GM12878 (cell line): ENCODE data around the gene DMKN.

Experiments
- CHD2 ChIP-seq: IDR thresholded peaks from 2 replicates; pipeline ENCODE4 v1.6.1; 2011; ENCODE audit warnings: low read depth, low read length, improper control_type of control experiment, borderline replicate concordance
- EGR1 ChIP-seq, 2 experiments: IDR thresholded peaks; 1 replicate in 1 of 2; 2 replicates in 1 of 2; pipeline ENCODE4 v1.6.1; 2011 to 2012; ENCODE audit warnings: low read depth in 2 of 2, low read length in 2 of 2, borderline replicate concordance in 1 of 2, mild to moderate bottlenecking in 1 of 2, moderate library complexity in 1 of 2
- EP300 ChIP-seq, 2 experiments: fragments of 150-350 bp in 1 of 2; IDR thresholded peaks; 2 replicates each; pipeline ENCODE4 v1.6.1; 2011 to 2012; ENCODE audit warnings: low read depth in 2 of 2, low read length in 2 of 2, borderline replicate concordance in 1 of 2, improper control_type of control experiment in 1 of 2, inconsistent platforms in 1 of 2; ENCODE audit not compliant: control insufficient read depth in 1 of 2
- GABPA ChIP-seq: IDR thresholded peaks from 2 replicates; pipeline ENCODE4 v1.6.1; 2014; ENCODE audit warnings: antibody characterized with exemption, low read depth, mild to moderate bottlenecking, inconsistent platforms
- MEF2B ChIP-seq: fragments of 450-650 bp; IDR thresholded peaks from 2 replicates; pipeline ENCODE4 v1.6.1; 2018; ENCODE audit warnings: mild to moderate bottlenecking, moderate library complexity; ENCODE audit not compliant: partially characterized antibody, poor library complexity, severe bottlenecking
- POLR2A ChIP-seq: IDR thresholded peaks from 2 replicates; pipeline ENCODE4 v1.6.1; 2011; ENCODE audit warnings: low read depth, mild to moderate bottlenecking, low read length
- TCF7 ChIP-seq: IDR thresholded peaks from 2 replicates; pipeline ENCODE4 v1.6.1; 2014; ENCODE audit warnings: antibody characterized with exemption, borderline replicate concordance
- YY1 ChIP-seq: IDR thresholded peaks from 2 replicates; pipeline ENCODE4 v1.6.1; 2011; ENCODE audit warnings: low read depth, mild to moderate bottlenecking, low read length
- ZNF384 ChIP-seq: IDR thresholded peaks from 2 replicates; pipeline ENCODE4 v1.6.1; 2012; ENCODE audit warnings: low read depth, mild to moderate bottlenecking, low read length, improper control_type of control experiment, borderline replicate concordance
- TF ChIP-seq, protein P1 (sequence below), 3 experiments: IDR thresholded peaks in 2 of 3; conservative IDR thresholded peaks in 1 of 3; 2 replicates each; pipeline ENCODE4 v1.5.1; 2011; ENCODE audit warnings: low read depth in 3 of 3, low read length in 3 of 3, mild to moderate bottlenecking in 3 of 3, control low read depth in 2 of 3, moderate library complexity in 2 of 3, inconsistent platforms in 1 of 3, mixed read lengths in 1 of 3; ENCODE audit not compliant: control insufficient read depth in 2 of 3, insufficient read depth in 1 of 3; ENCODE audit errors: extremely low read depth in 1 of 3
- TF ChIP-seq, protein P2 (sequence below): IDR thresholded peaks from 2 replicates; pipeline ENCODE4 v1.6.1; 2011; ENCODE audit warnings: mild to moderate bottlenecking, low read depth, low read length, moderate library complexity; ENCODE audit not compliant: insufficient replicate concordance

DNA sequence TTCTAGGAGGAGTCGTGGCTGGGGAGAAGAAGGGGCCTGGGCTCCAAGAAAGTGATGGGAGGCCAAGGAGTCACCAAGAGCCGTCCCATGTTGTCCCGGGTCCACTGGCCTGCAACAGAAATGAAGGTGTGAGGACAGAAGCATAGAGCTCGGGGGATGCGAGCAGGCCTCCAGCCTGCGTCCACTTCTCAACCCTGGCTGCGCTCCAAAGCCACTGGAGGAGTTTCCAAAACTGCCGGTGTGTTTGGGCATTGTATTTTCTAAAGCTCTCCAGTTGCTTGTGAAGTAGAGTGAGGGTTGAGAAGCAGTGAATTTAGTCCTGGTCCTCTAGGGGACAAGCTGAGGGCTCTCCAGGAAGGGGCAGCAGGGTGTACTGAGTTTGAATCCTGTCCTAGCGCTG, 52.4 kb downstream of the DMKN start:
- TF ChIP-seq TCF7 = no peak
- no peak for TF ChIP-seq YY1
- TF ChIP-seq, protein P1, sequence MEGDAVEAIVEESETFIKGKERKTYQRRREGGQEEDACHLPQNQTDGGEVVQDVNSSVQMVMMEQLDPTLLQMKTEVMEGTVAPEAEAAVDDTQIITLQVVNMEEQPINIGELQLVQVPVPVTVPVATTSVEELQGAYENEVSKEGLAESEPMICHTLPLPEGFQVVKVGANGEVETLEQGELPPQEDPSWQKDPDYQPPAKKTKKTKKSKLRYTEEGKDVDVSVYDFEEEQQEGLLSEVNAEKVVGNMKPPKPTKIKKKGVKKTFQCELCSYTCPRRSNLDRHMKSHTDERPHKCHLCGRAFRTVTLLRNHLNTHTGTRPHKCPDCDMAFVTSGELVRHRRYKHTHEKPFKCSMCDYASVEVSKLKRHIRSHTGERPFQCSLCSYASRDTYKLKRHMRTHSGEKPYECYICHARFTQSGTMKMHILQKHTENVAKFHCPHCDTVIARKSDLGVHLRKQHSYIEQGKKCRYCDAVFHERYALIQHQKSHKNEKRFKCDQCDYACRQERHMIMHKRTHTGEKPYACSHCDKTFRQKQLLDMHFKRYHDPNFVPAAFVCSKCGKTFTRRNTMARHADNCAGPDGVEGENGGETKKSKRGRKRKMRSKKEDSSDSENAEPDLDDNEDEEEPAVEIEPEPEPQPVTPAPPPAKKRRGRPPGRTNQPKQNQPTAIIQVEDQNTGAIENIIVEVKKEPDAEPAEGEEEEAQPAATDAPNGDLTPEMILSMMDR (IDR thresholded peaks at IDR 0.05 in 2 of 3, conservative IDR thresholded peaks at IDR 0.05 in 1 of 3; ENCODE audit: control insufficient read depth in 2 of 3, extremely low read depth in 1 of 3, insufficient read depth in 1 of 3, low read depth in 3 of 3, low read length in 3 of 3) = no peak
- TF ChIP-seq GABPA = no peak
- no peak for TF ChIP-seq MEF2B
- TF ChIP-seq ZNF384 = no peak
- no peak for TF ChIP-seq EGR1 (IDR thresholded peaks at IDR 0.05; ENCODE audit: borderline replicate concordance in 1 of 2, low read depth in 2 of 2, low read length in 2 of 2)
- TF ChIP-seq EP300 (IDR thresholded peaks at IDR 0.05; ENCODE audit: borderline replicate concordance in 1 of 2, control insufficient read depth in 1 of 2, low read depth in 2 of 2, low read length in 2 of 2) = no peak
- TF ChIP-seq POLR2A = no peak
- TF ChIP-seq, protein P2, sequence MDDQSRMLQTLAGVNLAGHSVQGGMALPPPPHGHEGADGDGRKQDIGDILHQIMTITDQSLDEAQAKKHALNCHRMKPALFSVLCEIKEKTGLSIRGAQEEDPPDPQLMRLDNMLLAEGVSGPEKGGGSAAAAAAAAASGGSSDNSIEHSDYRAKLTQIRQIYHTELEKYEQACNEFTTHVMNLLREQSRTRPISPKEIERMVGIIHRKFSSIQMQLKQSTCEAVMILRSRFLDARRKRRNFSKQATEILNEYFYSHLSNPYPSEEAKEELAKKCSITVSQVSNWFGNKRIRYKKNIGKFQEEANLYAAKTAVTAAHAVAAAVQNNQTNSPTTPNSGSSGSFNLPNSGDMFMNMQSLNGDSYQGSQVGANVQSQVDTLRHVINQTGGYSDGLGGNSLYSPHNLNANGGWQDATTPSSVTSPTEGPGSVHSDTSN = no peak
- TF ChIP-seq CHD2 = no peak
